ENCODE measurements around the gene RNF220. TPM values are rescaled to one million over a fixed set of nuclear protein-coding genes. Genes with fewer than 3 reads are reported as not detected.

The RNF220 gene
- polyA plus RNA-seq, 1 donor from 2014 or later, result 142 TPM

GRCh38 chr1:44361478-44361877 lies 43.6 kb upstream of the RNF220 start:
- no peaks in the 10 kb centered on the region for H3K9me2 ChIP-seq (ENCODE audit: insufficient read depth, low read length)
- H3K9ac ChIP-seq (ENCODE audit: low read length), result no peak overlapping the region
- no peak overlapping the region for H2AFZ ChIP-seq (ENCODE audit: low read depth, low read length)
- TF ChIP-seq EP300 (conservative IDR thresholded peaks at IDR 0.05; ENCODE audit: poor library complexity, severe bottlenecking) (no peak), TAF1 (IDR thresholded peaks at IDR 0.05; ENCODE audit: low read depth) (no peak), POLR2AphosphoS5 (IDR thresholded peaks at IDR 0.05) (no peak), SMC3 (conservative IDR thresholded peaks at IDR 0.05; ENCODE audit: poor library complexity) (no peak), RAD21 (conservative IDR thresholded peaks at IDR 0.05) (no peak), REST (IDR thresholded peaks at IDR 0.05; ENCODE audit: borderline replicate concordance) (no peak), CTCF (IDR thresholded peaks at IDR 0.05; ENCODE audit: poor library complexity, severe bottlenecking) (no peak), EZH2 (IDR thresholded peaks at IDR 0.05; ENCODE audit: borderline replicate concordance, insufficient read depth, low read length, poor library complexity, severe bottlenecking) (no peak), MXI1 (conservative IDR thresholded peaks at IDR 0.05; ENCODE audit: poor library complexity, severe bottlenecking) (no peak)
- H3K4me2 ChIP-seq (ENCODE audit: low read length), result no peak overlapping the region
- H4K20me1 ChIP-seq (ENCODE audit: insufficient read depth), result no peaks in the 10 kb centered on the region
- no peaks in the 10 kb centered on the region for H3K27me3 ChIP-seq (ENCODE audit: insufficient read depth, low read depth, low read length)
- no peaks in the 10 kb centered on the region for H3F3A ChIP-seq (ENCODE audit: insufficient read depth, low read length, poor library complexity, severe bottlenecking)
- H3K36me3 ChIP-seq (ENCODE audit: insufficient read depth, low read length), result no peaks in the 10 kb centered on the region
- H3K79me2 ChIP-seq (replicated peaks; ENCODE audit: insufficient read depth, low read length), result no peaks in the 10 kb centered on the region
- H3K4me3 ChIP-seq (ENCODE audit: low read length), result no peak overlapping the region
- H3K9me3 ChIP-seq (ENCODE audit: low read length), result no peaks in the 10 kb centered on the region
- no peak overlapping the region for H3K27ac ChIP-seq (ENCODE audit: low read length)

- Histone ChIP-seq H3K27me3 (ENCODE audit: insufficient read depth, low read depth, low read length) (no peaks in the 10 kb centered on the region), H3K4me3 (ENCODE audit: low read length) (no peak overlapping the region)
- TF ChIP-seq REST (IDR thresholded peaks at IDR 0.05; ENCODE audit: borderline replicate concordance) (no peak), TAF1 (IDR thresholded peaks at IDR 0.05; ENCODE audit: low read depth) (no peak), CTCF (IDR thresholded peaks at IDR 0.05; ENCODE audit: poor library complexity, severe bottlenecking) (no peak), POLR2AphosphoS5 (IDR thresholded peaks at IDR 0.05) (no peak), EP300 (conservative IDR thresholded peaks at IDR 0.05; ENCODE audit: poor library complexity, severe bottlenecking) (no peak), SMC3 (conservative IDR thresholded peaks at IDR 0.05; ENCODE audit: poor library complexity) (no peak), EZH2 (IDR thresholded peaks at IDR 0.05; ENCODE audit: borderline replicate concordance, insufficient read depth, low read length, poor library complexity, severe bottlenecking) (no peak), MXI1 (conservative IDR thresholded peaks at IDR 0.05; ENCODE audit: poor library complexity, severe bottlenecking) (no peak), RAD21 (conservative IDR thresholded peaks at IDR 0.05) (no peak)
These were observed 38.6 kb upstream of the RNF220 start for GRCh38 chr1:44366371-44366975.

More at GRCh38 chr1:44366371-44366975, 38.6 kb upstream of the RNF220 start:
- Histone ChIP-seq H4K20me1 (ENCODE audit: insufficient read depth) (no peaks in the 10 kb centered on the region), H3K4me2 (ENCODE audit: low read length) (no peak overlapping the region), H3K9me2 (ENCODE audit: insufficient read depth, low read length) (no peaks in the 10 kb centered on the region), H3K27ac (ENCODE audit: low read length) (no peak overlapping the region), H2AFZ (ENCODE audit: low read depth, low read length) (no peak overlapping the region), H3K36me3 (ENCODE audit: insufficient read depth, low read length) (no peaks in the 10 kb centered on the region), H3K9me3 (ENCODE audit: low read length) (no peaks in the 10 kb centered on the region), H3K9ac (ENCODE audit: low read length) (no peak overlapping the region), H3K79me2 (replicated peaks; ENCODE audit: insufficient read depth, low read length) (no peaks in the 10 kb centered on the region), H3F3A (ENCODE audit: insufficient read depth, low read length, poor library complexity, severe bottlenecking) (no peaks in the 10 kb centered on the region)
